GM21619 (cell line): ENCODE data around the gene CEP112.
"Not testable (repeated sequence)": the region's sequence is repeated elsewhere in the genome, so short reads cannot be mapped to it uniquely, and the experiment has no call there.

Experiments
- ATAC-seq: cut with Tn5 transposase; IDR thresholded peaks from one replicate; pipeline ENCODE4 v1.9.1; 2021; ENCODE audit not compliant: unreplicated experiment

CEP112 gene

DNA sequence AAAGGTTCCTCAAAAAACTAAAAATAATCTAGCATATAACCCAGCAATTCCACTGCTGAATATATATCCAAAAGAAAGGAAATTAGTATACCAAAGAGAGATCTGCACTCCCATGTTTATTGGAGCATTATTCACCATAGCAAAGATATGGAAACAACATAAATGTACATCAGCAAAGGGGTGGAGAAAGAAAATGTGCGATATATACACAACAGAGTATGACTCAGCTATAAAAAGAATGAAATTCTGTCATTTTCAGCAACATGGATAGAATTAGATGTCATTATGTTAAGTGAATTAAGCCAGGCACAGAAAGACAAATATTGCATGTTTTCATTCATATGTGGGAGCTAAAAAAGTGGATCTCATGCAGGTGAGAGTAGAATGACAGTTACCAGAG is 350.8 kb downstream of the CEP112 start:
- ATAC-seq = no peak

DNA sequence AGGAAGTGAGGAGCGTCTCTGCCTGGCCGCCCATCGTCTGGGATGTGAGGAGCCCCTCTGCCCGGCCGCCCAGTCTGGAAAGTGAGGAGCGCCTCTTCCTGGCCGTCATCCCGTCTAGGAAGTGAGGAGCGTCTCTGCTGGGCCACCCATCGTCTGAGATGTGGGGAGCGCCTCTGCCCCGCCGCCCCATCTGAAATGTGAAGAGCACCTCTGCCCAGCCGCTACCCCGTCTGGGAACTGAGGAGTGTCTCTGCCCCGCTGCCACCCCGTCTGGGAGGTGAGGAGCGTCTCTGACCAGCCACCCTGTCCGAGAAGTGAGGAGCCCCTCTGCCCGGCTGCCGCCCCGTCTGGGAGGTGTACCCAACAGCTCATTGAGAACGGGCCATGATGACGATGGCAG is 354.7 kb downstream of the CEP112 start:
- ATAC-seq = not testable (repeated sequence)

DNA sequence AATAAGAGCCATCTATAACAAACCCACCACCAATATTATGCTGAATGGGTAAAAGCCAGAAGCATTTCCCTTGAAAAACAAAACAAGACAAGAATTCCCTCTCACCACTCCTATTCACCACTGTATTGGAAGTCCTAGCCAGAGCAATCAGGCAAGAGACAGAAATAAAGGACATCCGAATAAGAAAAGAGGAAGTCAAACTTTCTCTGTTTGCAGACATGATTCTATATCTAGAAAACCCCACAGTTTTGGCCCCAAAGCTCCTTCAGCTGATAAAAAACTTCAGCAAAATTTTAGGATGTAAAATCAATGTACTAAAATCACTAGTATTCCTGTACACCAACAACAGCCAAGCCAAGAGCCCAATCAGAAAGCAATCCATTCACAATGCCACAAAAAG is 358.7 kb downstream of the CEP112 start:
- ATAC-seq = no peak

DNA sequence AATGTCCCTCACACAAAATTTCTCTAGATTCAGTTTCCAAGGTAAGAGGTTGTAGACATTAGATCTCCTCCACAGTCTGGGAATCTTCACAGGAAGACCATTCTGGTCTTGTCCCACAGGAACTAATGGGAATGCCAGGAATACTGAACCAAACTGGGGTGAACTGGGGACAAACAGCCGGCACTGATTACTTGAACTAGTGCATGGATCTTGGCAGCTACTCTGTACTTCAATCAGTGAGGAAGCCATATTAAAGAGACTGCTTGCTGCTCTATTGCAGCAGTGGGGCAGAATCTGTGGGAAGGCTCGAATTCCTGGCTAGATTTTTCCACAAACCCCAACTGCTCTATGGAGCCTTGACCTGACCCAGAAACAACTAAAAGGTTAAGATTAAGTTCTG is 361.6 kb downstream of the CEP112 start:
- ATAC-seq = no peak

DNA sequence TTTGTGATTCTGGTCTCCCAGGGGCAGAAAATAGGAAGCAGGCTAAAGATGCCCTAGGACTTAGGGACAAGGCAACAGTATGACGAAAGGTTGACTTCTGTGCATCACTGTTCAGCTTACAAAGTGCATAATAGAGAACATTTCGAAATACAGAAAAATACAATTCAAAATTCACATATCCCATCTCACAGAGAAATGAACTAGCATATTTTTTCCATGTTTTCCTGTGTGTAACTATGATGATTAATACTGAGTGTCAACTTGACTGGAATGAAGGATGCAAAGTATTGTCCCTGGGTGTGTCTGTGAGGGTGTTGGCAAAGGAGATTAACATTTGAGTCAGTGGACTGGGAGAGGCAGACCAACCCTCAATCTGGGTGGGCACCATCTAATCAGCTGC is 365.4 kb downstream of the CEP112 start:
- not testable (repeated sequence) for ATAC-seq

DNA sequence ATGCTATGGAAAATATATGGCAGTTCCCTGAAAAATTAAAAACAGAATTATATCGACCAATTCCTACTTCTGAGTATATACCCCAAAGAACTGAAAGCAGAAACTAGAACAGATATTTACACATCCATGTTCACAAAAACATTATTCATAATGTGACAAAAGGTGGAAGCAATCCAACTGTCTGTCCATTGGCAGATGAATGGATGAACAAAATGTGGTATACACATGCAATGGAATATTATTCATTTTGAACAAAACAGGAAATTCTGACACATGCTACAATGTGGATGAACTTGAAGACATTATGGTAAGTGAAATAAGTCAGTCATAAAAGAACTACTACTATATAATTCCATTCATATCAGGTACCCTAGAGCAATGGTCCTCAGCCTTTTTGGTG is 367.0 kb downstream of the CEP112 start:
- no peak for ATAC-seq

DNA sequence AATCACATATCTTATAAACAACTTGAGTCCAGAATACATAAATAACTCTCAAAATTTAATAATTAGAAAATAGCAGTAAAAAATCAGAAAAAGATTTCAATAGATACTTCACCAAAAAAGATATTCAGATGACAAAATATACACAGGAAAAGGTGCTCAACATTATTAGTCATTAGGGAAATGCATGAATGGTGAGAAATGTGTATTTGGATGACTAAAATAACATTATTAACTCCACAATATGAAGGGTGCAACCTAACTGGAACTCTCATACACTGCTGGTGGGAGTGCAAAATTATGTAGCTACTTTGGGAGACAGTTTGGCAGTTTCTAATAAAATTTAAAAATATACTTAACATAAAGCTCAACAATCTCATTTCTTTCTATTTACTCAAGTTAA is 368.2 kb downstream of the CEP112 start:
- no peak for ATAC-seq

DNA sequence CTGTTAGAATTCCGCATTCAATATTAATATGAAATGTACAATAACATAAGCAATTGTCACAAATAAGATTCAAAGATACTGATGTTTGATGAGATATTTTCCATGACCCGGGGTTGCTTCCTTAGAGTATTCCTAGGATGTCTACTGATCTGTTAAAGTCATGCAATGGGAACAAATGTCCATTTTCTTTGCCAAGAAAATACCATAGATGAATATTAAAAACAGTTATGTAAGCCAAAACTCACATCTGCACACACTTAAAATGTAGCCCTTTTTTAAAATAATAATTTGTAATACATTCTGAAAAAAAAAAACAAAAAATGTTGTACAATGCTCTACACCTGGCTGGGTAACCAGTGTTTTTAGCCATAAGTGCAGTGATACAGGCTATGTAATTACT is 371.1 kb downstream of the CEP112 start:
- ATAC-seq = no peak

DNA sequence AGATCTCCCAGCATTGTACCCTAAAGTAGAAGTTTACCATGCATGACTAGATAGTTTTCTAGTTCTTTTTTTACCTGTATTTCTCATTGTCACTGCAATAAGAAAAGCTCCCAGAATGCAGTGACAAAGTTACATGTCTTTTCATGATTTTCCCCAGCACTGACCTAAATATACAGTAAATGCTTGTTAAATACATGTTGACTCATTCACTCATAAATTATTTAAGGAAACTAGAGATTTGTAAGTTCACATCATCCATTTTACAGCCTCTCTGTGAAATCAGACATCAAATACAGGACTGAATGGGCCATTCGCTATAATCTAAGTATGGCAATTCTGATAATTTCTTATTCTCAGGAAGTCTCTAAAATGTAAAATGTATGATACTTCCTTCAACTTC is 371.6 kb downstream of the CEP112 start:
- ATAC-seq = no peak

DNA sequence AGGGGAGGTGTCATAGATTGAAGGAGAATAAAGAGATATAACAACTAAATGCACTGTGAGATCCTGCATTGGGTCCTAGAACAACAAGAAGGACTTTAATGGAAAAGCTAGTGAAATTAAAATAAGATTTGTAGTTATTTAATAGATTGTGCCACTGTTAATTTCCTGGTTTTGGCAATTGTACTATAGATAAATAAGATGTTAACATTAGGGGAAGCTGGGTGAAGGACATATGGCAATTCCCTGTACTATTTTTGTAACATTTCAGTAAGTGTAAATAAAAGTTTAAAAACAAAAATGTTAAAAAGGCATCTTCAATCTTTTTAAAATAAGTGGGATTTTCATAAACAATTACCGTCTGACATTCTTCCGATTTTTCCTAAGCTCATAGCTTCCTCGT is 372.1 kb downstream of the CEP112 start:
- ATAC-seq = no peak

DNA sequence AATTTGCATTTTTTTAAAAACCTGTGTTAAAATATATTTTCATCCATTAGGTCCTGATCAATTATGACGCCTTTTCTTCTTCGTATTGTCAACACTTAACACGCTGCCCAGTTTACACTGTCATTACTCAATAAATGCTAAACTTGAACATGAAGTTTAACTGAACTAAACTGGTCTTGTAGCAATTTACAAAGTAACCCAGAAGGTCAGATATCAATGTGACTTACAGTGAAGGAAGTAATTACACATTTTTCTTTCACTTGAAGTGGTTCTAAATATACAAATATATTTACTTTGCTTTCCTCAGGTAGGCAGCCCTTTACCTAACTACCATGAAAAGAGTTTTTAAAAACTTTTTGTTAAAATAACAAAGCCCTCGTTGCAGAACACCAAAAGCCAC is 374.0 kb downstream of the CEP112 start:
- ATAC-seq = no peak

DNA sequence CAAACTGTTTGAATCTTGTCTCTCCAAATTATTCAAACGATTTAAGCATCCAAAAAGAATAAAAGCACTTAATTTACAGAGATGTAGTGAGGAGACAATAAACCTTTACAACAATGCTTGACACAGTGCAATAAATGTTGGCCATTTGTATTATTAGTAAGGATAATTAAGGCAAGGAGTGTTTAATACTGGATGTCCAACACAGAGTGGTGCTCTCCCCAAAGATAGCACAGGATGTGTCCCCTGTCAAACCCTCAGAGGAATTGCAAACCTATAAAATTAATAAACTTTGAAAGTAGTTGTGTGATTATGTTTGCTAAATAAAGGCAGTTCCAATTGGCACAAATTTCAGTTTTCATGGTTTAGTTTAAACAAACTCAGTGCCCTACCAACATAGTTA is 377.5 kb downstream of the CEP112 start:
- ATAC-seq = no peak

DNA sequence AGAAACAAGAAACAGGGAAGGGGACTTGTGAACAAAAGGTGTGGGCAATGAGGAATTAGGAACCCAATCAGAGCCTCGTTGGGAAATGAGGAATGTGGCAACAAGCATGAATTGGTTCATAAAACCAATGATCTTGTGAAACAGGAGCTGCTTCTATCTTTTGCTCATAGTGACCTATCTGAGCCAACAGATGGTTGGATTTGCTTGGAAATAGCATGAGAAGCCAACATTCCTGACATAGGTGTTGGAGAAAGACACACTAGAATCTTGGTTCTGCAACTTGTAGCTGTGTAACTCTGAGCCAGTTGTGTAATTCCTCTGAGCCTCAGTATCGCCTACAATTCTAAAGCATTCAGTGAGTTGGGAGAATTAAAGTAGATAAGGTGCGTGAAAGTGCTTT is 378.6 kb downstream of the CEP112 start:
- no peak for ATAC-seq

DNA sequence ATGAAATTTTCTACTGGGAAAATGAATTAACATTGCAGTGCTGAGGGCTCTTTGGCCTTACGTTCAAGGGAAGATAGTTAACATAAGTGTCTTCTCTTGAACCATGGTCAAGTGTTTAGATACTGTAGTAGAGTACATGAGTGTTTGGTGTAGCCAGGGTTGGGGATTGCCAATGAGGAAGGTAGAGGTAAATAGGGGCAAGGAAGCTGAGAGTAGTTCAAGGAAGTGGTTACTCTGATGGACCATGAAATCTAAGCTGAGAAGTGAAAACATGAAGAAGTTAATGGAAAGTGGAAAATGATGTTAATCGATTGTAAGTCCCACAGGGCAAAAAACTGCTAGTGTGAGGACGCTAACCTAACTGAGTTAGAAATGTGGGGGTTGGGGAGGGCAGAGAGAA is 380.9 kb downstream of the CEP112 start:
- ATAC-seq = no peak

DNA sequence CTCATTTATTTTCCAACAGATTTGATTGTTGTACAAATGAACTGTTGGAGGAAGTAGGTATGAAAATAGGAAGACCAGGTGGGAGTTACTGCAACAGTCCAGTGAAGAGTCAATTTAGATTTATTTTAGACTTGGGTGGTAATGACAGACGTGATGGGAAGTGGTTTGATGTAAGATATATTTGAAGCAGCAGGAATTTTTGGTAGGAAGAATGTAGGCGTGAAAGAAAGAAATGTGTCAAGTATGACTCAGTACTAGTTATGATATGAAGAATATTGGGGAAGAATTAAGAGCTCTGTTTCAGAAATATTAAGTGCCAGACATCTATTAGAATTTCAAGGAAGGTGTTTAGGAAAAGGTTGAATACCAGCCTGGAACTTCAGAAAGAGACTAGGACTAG is 382.6 kb downstream of the CEP112 start:
- ATAC-seq = no peak

DNA sequence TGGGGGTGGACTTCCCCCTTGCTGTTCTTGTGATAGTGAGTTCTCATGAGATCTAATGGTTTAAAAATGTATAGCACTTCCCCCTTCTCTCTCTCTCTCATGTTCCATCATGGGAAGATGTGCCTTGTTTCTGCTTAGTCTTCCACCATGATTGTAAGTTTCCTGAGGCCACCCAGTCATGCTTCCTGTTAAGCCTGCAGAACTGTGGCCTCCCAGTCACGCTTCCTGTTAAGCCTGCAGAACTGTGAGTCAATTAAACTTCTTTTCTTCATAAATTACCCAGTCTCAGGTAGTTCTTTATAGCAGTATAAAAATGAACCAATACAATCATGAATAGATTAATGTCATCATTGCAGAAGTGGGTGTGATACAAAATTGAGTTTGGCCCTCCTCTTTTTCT is 383.4 kb downstream of the CEP112 start:
- ATAC-seq = not testable (repeated sequence)

DNA sequence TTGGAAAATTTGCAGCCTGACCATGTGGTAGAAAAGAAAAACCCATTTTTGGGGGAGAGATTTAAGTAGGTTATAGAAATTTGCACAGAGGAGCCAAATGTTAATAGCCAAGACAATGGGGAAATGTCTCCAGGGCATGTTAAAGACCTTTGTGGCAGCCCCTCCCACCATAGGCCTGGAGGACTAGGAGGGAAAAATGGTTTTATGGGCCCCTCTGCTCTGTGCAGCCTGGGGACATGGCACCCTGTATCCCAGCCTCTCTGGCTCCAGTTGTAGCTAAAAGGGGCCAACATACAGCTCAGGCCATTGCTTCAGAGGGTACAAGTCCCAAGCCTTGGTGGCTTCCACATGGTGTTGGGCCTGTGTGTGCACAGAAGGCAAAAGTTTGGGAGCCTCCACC is 384.6 kb downstream of the CEP112 start:
- ATAC-seq = no peak

DNA sequence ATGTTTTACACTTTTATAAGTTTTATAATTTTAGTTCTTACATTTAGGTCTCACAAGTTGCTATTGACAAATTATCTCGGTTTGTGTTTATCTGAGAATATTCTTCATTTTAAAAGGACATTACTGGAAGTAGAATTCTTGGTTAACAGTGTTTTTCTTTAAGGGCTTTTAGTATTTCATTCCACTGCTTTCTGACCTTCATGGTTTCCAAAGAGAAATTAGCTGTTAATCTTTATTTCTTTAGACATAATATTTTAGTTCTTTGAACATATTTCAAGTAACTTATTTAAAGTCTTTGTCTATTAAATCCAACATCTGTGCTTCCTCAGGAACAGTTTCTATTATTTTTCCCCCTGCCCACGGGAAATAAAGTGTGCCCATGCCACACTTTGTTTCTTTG is 390.4 kb downstream of the CEP112 start:
- no peak for ATAC-seq

DNA sequence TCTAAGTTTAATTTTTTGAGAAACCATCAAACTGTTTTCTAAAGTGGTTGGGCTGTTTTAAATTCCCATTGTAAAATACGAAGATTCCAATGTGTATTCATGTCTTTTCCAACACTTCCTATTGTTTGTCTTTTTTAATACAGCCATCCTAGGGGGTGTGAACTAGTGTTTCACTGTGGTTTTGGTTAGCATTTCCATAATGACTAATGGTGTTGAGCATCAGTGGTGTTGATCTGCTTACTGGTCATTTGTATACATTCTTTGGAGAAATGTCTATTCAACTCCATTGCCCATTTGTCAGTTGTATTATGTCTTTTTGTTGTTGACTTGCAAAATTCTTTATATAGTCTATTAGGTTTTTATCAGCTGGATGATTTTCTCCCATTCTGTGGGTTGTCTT is 391.3 kb downstream of the CEP112 start:
- ATAC-seq = no peak

DNA sequence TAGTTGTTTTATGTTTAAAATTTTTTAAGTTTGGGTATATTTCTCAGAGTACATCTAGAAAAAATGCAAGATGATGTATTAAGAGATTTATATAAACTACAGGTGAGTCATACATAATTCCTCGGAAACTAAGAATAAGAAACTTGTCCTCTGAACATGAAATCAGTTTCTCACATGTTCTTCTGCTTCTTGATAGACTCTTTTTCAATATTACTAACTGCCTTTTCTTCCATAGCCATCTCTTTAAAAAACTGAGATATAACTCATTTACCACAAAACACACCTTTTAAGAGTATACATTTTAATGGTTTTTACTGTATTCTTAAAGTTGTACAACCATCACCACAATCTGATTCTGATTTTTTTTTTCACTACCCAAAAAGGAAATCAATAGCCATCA is 392.1 kb downstream of the CEP112 start:
- ATAC-seq = no peak

DNA sequence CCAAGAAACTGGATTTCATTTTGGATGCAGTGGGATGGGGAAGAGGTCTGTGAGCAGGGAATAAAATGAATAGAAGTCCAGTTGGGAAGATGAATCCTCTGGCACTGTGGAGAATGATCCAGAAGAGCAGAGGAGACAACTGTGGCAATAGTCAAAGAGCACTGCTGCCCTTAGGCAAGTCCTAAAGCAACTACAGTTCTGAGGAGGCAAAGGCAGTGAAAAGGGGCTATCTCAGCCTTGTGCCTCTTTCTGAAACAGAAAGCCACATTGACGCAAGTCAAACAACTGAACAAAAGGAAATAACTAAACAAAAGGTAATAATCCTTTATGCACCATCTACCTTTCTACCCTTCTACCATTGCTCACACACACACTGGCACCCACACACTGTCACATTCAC is 392.5 kb downstream of the CEP112 start:
- ATAC-seq = no peak

DNA sequence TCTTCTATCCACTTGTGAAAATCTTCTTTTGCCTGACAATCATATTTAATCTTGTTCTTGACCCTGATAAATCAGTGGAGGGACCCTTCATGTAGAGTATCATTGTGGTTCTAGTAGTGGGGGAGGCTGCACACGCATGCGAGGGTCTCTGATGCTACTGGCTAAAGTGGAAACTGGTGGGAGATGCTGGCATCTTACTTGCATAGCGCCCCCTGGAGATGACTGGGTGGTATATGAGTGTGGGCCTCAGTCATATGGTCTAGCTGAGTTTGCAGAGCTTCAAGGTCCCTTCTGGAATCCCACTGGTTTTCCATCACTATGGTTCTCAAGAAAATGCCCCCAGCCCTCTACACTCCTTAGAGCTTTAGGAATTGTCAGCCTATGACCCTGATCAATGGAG is 394.1 kb downstream of the CEP112 start:
- ATAC-seq = no peak

DNA sequence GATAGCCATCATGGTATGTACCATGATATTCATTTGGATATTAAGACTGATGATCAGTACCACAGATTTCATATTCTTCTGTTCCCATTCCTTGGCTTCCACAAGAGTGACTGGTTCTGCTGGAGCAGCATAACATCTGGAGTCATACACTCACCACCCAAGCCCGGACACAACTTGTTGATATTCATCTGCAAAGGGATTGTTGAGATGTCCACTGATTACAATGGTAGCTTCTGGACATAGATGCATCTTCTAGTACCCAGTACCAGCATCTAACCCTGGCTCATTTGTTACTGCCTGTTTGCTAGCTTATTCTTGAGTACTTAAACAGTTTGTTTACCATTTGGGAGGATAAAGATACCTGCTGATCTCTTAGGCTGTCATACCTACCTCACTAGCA is 394.8 kb downstream of the CEP112 start:
- ATAC-seq = no peak

DNA sequence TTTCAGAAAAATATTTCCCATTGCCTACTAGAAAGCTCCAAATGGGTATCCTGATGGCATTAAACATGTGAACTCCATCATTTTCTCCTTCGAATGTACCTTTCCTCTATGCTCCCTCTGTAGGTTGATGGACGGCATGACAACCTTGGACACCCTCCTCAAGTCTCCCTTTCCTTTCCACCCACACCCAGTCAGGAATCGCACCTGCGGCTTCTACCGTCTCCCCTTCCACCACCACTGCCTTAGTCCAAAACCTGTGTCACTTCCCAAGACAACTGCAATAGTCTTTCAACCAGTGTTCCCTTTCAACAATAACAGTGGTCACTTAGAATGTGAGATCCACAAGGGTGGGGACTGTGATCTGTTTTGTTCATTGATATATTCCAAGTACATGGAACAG is 397.4 kb downstream of the CEP112 start:
- ATAC-seq = no peak
